DMS 273 (cell line): ENCODE measurements around the gene REXO5.
"Not testable (repeated sequence)": the region's sequence is repeated elsewhere in the genome, so short reads cannot be mapped to it uniquely, and the experiment has no call there.

Source experiments
- DNase-seq: peaks from one replicate; lab custom pipeline; 2025; ENCODE audit not compliant: unreplicated experiment; lab: John Stamatoyannopoulos, UW

Gene REXO5, protein sequence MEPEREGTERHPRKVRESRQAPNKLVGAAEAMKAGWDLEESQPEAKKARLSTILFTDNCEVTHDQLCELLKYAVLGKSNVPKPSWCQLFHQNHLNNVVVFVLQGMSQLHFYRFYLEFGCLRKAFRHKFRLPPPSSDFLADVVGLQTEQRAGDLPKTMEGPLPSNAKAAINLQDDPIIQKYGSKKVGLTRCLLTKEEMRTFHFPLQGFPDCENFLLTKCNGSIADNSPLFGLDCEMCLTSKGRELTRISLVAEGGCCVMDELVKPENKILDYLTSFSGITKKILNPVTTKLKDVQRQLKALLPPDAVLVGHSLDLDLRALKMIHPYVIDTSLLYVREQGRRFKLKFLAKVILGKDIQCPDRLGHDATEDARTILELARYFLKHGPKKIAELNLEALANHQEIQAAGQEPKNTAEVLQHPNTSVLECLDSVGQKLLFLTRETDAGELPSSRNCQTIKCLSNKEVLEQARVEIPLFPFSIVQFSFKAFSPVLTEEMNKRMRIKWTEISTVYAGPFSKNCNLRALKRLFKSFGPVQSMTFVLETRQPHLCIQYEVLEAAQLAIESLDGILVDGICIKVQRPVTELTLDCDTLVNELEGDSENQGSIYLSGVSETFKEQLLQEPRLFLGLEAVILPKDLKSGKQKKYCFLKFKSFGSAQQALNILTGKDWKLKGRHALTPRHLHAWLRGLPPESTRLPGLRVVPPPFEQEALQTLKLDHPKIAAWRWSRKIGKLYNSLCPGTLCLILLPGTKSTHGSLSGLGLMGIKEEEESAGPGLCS

DNA sequence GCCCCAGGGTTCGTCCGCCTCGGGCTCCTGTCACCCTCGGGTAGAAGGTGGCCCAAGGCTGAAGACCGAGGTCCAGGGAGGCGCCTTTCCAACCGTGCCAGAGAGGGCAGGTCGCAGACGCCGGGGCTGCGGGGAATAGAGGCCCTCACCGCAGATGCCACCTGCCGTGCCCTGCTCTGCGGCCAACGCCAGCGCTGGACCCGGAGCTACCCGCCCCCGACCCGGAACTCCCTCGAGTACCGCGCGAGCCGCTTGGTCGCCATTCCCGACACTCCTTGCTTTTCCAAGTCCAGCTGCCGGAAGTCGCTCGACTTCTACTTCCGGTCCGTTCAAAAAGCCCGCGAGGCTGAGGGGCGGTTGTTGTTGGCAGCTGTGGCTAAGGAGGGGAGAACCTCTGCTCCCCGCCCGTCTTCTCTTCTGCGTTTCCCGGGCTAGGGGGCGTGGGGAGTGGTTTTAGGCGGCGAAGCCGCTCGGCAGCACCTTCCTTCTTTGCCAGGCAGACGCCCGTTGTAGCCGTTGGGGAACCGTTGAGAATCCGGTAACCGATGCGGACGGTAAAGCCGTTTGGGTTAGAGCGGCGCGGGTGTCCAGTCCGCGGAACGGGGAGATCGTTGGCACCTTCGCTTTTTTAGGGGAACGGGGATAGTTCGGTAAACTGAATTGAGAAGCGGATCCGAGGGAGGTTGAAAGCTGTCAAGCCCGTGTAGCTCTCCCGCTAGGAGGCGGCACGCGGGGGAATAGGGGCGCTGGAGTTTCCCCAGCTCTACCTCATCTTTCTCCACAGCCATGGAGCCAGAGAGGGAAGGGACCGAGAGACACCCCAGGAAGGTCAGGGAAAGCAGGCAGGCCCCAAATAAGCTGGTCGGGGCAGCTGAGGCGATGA, at the start of gene REXO5, which contains the start of gene ERI2:
TSS of gene REXO5 (plus strand) at position 360 of the 883 bp plus-strand sequence. CDS start at position 787, 427 bp downstream.
TSS of gene ERI2 (minus strand) at position 305 of the 883 bp plus-strand sequence. CDS start at position 263, 42 bp downstream.
- DNase-seq: peak; percentile 98

DNA sequence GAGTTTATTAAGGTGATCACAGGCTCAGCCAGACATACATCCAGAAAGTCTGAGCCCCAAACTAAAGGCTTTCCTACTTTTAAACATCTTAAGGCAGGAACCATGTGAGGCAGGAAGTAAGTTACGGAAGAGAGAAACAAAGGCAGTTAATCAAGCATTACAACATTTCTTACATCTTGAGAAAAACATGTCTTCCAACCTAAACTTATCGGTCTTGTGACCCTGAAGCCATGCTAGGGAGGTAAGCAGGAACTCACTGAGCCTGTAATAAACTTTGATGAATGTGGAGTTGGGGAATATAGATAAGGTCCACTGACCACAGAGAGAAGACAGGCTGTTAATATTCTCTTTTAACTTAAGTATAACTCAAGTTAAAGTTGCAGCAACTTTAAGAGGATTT, 46.0 kb upstream of the REXO5 start:
- no peak for DNase-seq

DNA sequence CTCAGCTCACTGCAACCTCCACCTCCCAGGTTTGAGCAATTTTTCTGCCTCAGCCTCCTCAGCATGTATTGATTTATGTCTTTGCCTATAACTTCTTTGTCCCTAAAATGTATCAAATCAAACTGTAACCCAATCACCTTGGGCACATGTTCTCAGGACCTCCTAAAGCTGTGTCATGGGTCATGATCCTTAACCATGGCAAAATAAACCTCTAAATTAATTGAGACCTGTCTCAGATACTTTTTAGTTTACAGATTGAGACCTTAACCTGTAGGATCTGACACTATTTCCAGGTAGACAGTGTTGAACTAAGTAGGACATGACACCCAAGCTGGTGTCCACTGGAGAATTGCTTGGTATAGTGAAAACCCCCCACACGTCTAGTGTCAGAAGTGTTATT, 45.2 kb upstream of the REXO5 start:
- DNase-seq: no peak

DNA sequence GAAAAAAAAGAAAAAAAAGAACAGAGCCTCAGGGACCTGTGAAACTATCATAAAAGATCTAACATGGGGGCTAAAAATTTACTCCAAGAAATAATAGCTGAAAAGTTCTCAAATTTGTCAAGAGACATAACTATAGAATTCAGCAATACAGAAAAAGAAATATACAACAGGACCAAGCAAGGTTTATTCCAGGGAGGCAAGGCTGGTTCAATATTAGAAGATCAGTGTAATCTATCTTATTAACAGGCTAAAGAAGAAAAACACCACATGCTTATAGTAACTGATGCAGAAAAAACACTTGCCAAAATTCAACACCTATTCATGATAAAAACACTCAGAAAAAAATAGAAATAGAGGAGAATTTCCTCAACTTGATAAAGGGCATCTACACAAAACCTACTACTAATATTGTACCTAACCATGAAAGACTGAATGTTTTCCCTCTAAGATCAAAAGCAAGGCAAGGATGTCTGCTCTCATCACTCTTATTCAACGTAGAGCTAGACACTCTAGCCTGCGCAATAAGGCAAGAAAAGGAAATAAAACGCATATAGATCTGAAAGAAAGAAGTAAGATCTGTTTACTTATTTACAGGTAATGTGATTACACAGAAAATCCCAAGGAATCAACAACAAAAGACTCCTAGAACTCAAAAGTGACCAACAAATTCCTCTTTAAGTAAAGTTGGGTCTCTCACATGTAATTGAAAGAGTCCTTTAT, 43.8 kb upstream of the REXO5 start:
- DNase-seq: no peak

DNA sequence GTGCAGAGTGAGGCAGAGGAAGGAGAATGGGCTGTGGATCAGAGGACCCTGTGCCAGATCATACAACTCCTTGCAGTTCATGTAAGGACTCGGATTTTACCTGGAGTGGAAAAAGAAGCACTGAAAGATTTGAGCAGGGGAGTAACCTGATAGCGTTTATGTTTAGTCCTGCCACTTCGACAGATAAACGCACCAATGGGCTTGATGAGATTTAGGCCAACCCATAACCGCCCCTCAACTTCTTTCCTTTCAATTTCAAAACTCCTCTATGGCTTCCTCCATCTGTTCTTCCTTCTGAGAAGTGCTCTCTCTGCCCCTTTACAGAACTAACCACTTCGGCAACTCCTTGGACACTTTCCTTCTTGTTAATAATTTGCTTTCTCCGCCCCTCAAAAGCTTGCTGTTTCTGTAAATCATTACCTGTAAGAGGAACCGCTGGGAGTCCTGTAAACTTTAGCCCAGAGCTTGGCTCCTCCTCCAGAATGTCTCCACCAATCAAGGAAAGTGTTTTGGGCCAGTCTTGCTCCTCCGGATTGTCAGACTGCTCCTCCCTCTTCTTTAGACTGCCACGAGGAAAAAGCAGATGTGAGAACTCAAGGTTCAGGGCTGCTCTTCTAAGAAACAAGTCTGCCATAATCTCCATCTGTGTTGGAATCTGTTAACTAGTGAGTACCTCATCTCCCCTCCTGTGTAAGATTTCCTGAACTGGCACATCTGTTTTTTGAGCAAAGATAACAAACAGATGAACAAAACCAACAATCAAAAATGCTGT, 42.7 kb upstream of the REXO5 start, which contains the start of gene ACSM3:
TSS of gene ACSM3 (plus strand) at position 554 of the 772 bp plus-strand sequence. CDS start 6,021 bp downstream, outside the sequence.
- peak; percentile 71 for DNase-seq

DNA sequence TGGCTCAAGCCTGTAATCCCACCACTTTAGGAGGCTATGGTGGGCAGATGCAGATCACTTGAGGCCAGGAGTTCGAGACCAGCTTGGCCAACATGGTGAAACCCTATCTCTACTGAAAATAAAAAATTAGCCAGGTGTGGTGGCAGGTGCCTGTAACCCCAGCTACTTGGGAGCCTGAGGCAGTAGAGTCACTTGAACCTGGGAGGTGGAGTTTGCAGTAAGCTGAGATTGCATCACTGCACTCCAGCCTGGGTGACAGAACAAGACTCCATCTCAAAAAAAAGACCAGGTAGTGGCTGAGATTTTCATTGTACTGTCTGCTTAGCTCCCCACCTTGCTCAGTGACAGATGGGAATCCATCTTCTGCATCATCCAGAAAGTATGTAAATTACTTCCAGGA, 41.9 kb upstream of the REXO5 start:
- DNase-seq: not testable (repeated sequence)

DNA sequence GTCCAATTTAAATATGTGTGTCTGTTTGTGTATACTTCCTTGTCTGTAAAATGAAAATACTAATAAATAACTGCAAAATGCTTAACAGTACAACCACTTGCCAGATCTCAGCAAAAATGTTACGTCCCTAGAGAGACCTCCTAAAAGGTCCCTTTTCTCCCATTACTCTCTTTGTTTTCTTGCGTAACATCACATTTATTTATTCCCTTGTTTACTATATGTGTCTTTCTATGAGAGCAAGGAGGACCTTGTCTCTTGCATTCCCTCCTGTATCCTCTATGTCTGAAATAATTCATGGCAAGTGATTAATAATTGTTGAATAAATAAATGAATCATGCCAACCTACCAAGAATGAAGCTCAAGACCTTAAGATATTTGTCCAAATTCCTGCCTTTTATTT, 40.6 kb upstream of the REXO5 start:
- no peak for DNase-seq

DNA sequence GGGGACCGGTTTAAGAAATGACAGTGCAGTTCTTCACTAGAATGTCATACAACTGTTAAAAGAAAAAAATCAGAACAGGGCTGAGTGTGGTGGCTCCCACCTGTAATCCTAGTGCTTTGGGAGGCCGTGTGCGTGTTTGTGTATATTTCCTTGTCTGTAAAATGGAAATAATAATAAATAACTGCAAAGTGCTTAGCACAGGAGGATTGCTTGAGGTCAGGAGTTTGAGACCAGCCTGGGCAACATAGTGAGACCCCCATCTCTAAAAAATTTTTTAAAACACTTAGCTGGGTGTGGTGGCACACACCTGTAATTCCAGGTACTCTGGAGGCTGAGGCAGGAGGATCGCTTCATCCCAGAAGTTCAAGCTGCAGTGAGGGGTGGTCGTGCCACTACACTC, 40.0 kb upstream of the REXO5 start:
- DNase-seq: no peak

DNA sequence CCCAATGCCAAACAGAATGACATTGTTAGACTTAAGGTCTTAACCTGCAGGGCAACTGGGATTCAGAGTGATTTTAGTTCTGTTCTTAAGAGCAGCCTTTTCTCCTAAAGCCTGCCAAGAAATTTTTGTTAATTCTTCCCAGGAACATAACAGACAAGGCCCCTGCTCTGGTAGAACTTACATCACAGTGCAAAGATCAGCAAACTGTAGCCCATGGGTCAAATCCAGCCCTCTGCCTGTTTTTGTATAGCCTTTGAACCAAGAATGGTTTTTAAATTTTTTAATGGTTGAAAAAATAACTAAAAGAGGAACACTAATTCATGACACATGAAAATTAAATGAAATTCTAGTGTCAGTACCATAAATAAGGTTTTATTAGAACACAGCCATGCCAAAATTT, 38.8 kb upstream of the REXO5 start:
- no peak for DNase-seq

DNA sequence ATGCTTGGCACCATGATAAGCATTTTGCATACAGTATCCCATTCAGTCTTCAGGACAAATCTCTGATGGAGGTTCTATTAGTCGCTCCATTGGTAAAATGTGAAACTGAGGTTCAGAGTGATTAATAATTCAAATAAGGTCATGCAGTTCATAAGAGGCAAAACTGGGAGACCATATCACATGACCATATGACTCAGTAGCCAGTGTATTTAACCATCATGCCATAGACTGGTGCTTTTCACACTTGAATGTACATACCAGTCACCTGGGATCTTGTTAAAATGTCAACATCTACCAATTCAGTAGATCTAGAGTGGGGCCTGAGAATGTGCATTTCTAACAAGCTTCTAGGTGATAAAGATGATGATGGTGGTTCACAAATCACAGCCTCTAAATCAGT, 38.2 kb upstream of the REXO5 start:
- DNase-seq: no peak

DNA sequence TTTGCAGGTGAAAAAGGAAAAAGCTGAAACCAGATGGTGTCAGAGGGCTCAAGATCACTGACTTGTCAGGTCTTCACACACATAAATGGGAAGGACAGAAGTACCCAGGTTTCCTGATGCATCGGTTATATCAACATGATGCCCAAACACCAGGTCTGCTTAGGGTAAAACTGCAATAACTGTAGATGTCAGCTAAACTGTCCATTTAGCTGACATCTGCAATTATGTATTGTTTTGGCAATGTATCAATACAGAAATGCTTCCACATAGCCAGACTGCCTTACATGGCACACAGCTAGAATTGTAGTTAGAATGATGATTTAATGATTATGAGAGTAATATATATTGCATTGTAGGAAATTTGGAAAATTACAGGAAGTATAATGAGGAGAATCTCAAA, 37.5 kb upstream of the REXO5 start:
- no peak for DNase-seq

DNA sequence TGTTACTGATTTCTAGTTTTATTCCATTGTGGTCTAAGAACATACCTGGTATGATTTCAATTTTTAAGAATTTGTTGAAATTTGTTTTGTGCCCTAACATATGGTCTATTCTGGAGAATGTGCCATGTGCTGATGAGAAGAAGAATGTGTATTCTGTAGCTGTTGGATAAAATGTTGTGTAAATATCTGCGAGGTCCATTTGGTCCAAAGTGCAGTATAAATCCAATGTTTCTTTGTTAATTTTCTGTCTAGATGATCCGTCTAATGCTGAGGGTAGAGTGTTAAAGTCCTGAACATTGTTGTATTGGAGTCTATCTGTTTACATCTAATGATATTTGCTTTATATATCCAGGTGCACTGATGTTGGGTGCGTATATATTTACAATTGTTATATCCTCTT, 32.6 kb upstream of the REXO5 start:
- DNase-seq: no peak

DNA sequence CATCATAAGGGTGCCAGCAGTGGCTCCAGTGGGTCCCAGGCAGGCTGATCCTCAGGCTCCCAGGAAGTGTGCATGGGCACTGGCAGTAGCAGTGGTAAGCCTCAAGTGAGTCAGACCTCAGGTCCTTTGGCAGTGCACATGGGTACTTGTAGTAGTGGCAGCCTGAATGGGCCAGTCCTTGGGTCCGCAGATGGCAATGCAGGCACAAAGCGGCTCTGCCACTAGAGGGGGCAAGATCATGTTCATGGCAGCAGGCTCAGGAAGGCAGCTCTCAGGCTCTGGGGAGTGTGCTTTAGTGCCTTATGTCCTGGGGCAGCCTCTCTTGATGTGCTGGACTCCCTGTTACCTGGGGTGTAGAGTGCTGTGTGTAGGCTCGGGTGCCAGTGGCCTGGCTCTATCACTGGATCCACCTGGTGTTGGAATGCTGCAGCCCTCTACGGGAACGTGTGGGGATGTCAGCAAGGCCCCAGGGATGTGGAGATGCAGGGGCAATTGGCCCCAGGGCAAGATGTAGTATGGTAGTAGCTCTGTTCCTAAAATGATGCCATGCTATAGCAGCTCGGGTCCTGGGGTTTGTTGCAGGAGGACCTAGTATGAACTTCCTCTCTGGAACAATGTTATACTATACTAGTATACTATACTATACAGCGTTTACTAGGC, 31.5 kb upstream of the REXO5 start:
- DNase-seq: peak; percentile 79

DNA sequence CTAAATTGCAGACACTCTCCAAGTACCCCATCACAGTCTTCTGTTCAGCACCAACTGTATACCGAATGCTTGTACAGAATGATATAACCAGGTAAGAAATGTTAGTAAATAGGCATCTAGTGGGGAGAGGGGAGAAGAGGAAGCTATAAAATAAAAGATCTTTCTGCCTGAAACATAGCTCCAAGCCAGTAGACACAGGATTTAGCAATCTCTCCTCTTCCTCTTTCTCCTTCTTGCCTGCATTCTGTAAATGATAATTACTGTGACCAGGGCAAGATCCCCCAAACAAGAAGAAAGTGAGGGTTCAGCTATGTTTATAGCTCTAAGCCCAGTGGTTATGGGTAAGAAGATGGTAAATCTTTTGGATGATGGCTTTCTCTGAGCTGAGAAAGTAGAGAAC, 24.6 kb upstream of the REXO5 start:
- no peak for DNase-seq

DNA sequence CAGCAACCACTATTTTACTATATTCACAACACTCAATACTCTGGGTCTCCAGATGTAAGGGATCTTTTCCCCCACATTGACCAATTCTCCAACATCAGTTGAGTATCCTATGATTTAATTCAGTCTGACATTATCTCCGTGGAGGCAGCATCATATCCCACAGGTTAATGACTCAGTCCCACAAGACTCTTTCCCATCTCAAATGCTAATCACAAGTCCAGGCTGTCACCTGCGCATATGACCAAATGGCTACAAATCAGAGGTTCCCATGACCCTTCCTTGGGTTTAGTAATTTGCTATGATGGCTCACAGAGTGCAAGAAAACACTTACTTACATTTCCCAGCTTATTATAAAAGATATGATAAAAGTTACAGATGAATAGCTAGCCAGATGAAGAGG, 23.9 kb upstream of the REXO5 start:
- DNase-seq: no peak

DNA sequence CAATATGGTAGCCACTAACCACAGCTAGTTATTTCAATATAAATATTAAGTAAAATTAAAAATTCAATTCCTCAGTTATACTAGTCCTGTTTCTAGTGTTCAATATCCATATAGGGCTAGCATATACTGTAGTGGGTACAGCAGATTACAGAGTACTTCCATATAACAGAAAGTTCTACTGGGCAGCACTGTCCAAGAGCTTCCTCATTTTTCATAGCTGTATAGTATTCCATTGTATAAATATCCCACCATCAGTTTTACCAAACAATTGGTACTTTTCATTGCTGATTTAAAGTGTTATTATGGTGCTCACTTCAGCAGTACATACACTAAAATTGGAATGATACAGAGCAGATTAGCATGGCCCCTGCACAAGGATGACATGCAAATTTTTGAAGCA, 22.1 kb upstream of the REXO5 start:
- no peak for DNase-seq

DNA sequence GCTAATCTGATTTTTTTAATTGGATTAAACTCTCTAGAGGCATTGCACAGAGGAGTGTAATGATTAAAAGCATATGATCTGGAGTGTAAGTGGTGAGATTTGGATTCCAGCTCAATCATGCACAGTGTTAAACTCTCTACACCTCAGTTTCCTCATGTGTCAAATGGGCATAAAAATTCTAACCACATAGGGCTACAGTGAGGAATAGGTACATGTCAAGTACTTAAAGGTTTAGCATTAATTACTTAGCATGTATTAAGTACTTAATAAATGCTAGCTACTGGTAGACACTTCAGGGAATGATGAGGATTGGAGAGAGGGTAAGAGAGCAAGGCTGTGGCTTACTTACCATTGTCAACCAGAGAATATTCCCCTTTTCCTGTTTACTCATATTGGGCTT, 17.2 kb upstream of the REXO5 start:
- DNase-seq: no peak

DNA sequence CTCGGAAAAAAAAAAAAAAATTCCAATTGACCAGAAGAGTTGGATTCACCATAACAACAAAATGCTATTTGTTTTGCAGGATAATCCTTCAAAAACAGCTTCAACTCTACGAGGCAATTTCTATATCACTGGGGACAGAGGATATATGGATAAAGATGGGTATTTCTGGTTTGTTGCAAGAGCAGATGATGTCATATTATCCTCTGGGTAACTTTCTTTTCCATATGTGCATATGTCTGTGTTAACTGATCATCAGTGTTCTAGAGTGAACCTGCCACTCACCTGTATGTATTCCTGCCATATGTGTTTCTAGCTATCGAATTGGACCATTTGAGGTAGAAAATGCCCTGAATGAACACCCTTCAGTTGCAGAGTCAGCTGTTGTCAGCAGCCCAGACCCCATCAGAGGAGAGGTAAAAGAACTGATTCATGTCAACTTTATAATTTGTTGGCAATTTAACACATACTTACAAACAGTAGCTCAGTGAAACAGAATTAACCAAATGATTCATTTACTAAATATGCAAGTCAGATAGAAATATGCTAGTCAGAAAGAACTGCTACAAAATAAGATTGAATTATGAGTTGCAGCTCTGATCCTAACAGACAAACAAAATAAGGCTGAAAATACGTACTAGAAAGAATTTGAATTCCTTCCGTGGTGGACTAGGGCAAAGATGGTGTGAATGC, 14.3 kb upstream of the REXO5 start:
- DNase-seq: no peak

DNA sequence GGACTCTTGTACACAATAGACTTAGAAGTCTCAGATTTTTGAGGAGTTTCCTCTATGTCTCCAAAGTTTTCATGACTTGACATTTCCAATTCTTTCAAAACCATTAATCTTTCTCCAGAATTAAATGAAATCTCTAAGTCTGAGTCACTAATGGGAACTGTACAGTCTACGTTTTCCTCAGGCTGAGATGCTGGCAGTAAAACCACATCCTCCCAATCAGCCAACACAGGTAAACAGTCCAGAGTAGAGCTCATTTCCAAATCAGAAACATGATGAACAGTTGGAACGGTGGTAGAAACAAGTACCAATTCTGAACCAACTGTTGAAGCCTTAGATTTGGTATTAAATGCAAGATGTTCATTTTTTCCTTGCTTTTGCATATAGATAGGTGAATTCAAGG, 8.0 kb upstream of the REXO5 start:
- no peak for DNase-seq
